ENCODE data around the gene ZNF804B.

DNA sequence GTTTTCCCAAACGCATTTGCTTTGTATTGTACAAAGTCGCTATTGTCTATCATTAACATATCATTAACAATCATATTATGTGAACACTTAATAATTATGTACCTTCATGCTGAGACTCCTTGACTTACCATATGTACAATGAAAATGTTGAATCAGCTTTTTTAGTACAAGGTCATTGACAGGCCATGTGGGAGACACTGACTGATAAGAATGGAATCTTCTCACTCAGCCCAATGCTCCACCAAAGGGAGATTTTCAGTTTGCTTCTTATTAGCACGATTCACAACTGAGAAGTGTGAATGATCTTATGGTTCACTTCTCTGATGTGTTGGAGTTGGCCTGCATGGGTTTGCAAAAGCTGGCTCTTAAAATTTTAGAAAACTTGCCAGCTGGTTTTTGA, 289.5 kb downstream of the ZNF804B start:
- no peak for TF ChIP-seq PPARA (CRISPR knock-in tag; IDR thresholded peaks at IDR 0.05; ENCODE audit: borderline replicate concordance)
- no peak for TF ChIP-seq ESRRG (CRISPR knock-in tag; IDR thresholded peaks at IDR 0.05)
- no peak for TF ChIP-seq ARNTL (CRISPR knock-in tag; IDR thresholded peaks at IDR 0.05; ENCODE audit: borderline replicate concordance, low read depth)
- TF ChIP-seq CSDC2 (CRISPR knock-in tag; IDR thresholded peaks at IDR 0.05): no peak
- no peak for TF ChIP-seq ZFP3 (CRISPR knock-in tag; IDR thresholded peaks at IDR 0.05)
- TF ChIP-seq, protein P1, sequence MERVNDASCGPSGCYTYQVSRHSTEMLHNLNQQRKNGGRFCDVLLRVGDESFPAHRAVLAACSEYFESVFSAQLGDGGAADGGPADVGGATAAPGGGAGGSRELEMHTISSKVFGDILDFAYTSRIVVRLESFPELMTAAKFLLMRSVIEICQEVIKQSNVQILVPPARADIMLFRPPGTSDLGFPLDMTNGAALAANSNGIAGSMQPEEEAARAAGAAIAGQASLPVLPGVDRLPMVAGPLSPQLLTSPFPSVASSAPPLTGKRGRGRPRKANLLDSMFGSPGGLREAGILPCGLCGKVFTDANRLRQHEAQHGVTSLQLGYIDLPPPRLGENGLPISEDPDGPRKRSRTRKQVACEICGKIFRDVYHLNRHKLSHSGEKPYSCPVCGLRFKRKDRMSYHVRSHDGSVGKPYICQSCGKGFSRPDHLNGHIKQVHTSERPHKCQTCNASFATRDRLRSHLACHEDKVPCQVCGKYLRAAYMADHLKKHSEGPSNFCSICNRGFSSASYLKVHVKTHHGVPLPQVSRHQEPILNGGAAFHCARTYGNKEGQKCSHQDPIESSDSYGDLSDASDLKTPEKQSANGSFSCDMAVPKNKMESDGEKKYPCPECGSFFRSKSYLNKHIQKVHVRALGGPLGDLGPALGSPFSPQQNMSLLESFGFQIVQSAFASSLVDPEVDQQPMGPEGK (CRISPR knock-in tag; IDR thresholded peaks at IDR 0.05; ENCODE audit: borderline replicate concordance): no peak
- no peak for TF ChIP-seq OSR1 (CRISPR knock-in tag; IDR thresholded peaks at IDR 0.05)
- TF ChIP-seq, protein P2, sequence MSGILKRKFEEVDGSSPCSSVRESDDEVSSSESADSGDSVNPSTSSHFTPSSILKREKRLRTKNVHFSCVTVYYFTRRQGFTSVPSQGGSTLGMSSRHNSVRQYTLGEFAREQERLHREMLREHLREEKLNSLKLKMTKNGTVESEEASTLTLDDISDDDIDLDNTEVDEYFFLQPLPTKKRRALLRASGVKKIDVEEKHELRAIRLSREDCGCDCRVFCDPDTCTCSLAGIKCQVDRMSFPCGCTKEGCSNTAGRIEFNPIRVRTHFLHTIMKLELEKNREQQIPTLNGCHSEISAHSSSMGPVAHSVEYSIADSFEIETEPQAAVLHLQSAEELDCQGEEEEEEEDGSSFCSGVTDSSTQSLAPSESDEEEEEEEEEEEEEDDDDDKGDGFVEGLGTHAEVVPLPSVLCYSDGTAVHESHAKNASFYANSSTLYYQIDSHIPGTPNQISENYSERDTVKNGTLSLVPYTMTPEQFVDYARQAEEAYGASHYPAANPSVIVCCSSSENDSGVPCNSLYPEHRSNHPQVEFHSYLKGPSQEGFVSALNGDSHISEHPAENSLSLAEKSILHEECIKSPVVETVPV (CRISPR knock-in tag; IDR thresholded peaks at IDR 0.05): no peak

All from SK-N-SH treated with all-trans-retinoic acid at 6 μM for 48 hours (cell line).